Endothelial cell of umbilical vein (primary cell): ENCODE measurements around the gene KIAA1217. TPM values are rescaled to one million over a fixed set of nuclear protein-coding genes. Genes with fewer than 3 reads are reported as not detected.

Experiments
- BruUV-seq: library from RNA; stranded (reverse); fragments of 400-500 nt; replicated peaks from 2 replicates; lab custom pipeline; 2021; lab: Mats Ljungman, UMichigan
- CTCF ChIA-PET: fragments of 300-600, 350-600 bp; sonication (Branson Sonifier 250); formaldehyde crosslinking; loops from one replicate; lab custom pipeline; 2021; ENCODE audit warnings: antibody characterized with exemption, inconsistent platforms; lab: Charles Lee
- POLR2A ChIA-PET: fragments of 300-600, 350-600 bp; sonication (Branson Sonifier 250); formaldehyde crosslinking; loops from one replicate; lab custom pipeline; 2021; ENCODE audit warnings: antibody characterized with exemption, inconsistent platforms; lab: Charles Lee
- DNase-seq: peaks from one replicate; pipeline ENCODE4 v3.0.0-alpha.2; 2011; ENCODE audit warnings: low read depth, low spot score
- FAIRE-seq: peaks from 2 replicates; lab custom pipeline; 2011; peaks lifted over from hg19 to GRCh38; lab: Jason Lieb, UNC
- H2AFZ ChIP-seq: 2 replicates; pipeline ENCODE4 v1.6.0; 2012; ENCODE audit warnings: low read depth, low read length, control low read depth, inconsistent platforms
- H3K27ac ChIP-seq: 2 replicates; pipeline ENCODE4 v1.5.1; 2011; ENCODE audit warnings: low read depth, mild to moderate bottlenecking, control low read depth, low read length, moderate library complexity; ENCODE audit not compliant: insufficient read depth
- H3K27me3 ChIP-seq, 2 experiments: 2 replicates each; pipeline versions ENCODE4 v1.6.0 to v1.6.1; 2011; ENCODE audit warnings: low read length in 2 of 2, mixed read lengths in 1 of 2; ENCODE audit not compliant: control insufficient read depth in 2 of 2, insufficient read depth in 2 of 2
- H3K36me3 ChIP-seq, 2 experiments: 2 replicates in 1 of 2; 3 replicates in 1 of 2; pipeline ENCODE4 v1.5.1; 2011; ENCODE audit warnings: low read length in 2 of 2, mild to moderate bottlenecking in 1 of 2, moderate library complexity in 1 of 2; ENCODE audit not compliant: control insufficient read depth in 2 of 2, insufficient read depth in 2 of 2; ENCODE audit errors: extremely low read depth in 1 of 2
- H3K4me1 ChIP-seq: 3 replicates; pipeline ENCODE4 v1.5.1; 2011; ENCODE audit warnings: mild to moderate bottlenecking, low read length; ENCODE audit not compliant: control insufficient read depth, insufficient read depth; ENCODE audit errors: extremely low read depth
- H3K4me2 ChIP-seq: 2 replicates; pipeline ENCODE4 v1.6.1; 2011; ENCODE audit warnings: low read length, control low read depth, mixed read lengths; ENCODE audit not compliant: insufficient read depth
- H3K4me3 ChIP-seq, 3 experiments: fragments of 200-600 bp in 1 of 3; sonication (generic), shearing (Covaris generic) in 1 of 3; replicated peaks in 1 of 3; 2 replicates each; pipeline ENCODE4 v1.5.1; 2011 to 2016; ENCODE audit warnings: control low read depth in 3 of 3, low read length in 3 of 3, mild to moderate bottlenecking in 2 of 3, inconsistent platforms in 1 of 3, low read depth in 1 of 3, moderate library complexity in 1 of 3; ENCODE audit not compliant: insufficient read depth in 1 of 3
- H3K79me2 ChIP-seq: 2 replicates; pipeline ENCODE4 v1.6.0; 2012; ENCODE audit warnings: low read length, inconsistent platforms; ENCODE audit not compliant: control insufficient read depth, insufficient read depth
- H3K9ac ChIP-seq: replicated peaks from 2 replicates; pipeline ENCODE3; 2011; ENCODE audit warnings: low read length, control low read depth; ENCODE audit not compliant: insufficient read depth; ENCODE audit errors: extremely low read depth
- H3K9me1 ChIP-seq: replicated peaks from 3 replicates; pipeline ENCODE4 v1.6.0; 2011; ENCODE audit warnings: mild to moderate bottlenecking, low read length; ENCODE audit not compliant: control insufficient read depth, insufficient read depth; ENCODE audit errors: extremely low read depth
- H3K9me3 ChIP-seq: replicated peaks from 2 replicates; pipeline ENCODE4 v1.5.1; 2012; ENCODE audit warnings: low read length, inconsistent platforms; ENCODE audit not compliant: control insufficient read depth, insufficient read depth
- H4K20me1 ChIP-seq: replicated peaks from 2 replicates; pipeline ENCODE3; 2011; ENCODE audit warnings: mild to moderate bottlenecking, low read length; ENCODE audit not compliant: control insufficient read depth, insufficient read depth; ENCODE audit errors: extremely low read depth
- EZH2 ChIP-seq: IDR thresholded peaks from 2 replicates; pipeline ENCODE4 v1.6.1; 2012; ENCODE audit warnings: borderline replicate concordance, low read depth, mild to moderate bottlenecking, moderate library complexity, low read length, inconsistent platforms; ENCODE audit not compliant: severe bottlenecking
- FOS ChIP-seq: IDR thresholded peaks from 2 replicates; pipeline ENCODE4 v1.6.1; 2011; ENCODE audit warnings: mild to moderate bottlenecking, low read length, moderate library complexity, borderline replicate concordance; ENCODE audit not compliant: insufficient read depth
- GATA2 ChIP-seq: IDR thresholded peaks from 2 replicates; pipeline ENCODE4 v1.7.0; 2011; ENCODE audit warnings: low read depth, mild to moderate bottlenecking, moderate library complexity, mixed read lengths, low read length; ENCODE audit not compliant: insufficient read length, insufficient read depth
- JUN ChIP-seq: IDR thresholded peaks from 2 replicates; pipeline ENCODE4 v1.6.1; 2011; ENCODE audit warnings: borderline replicate concordance, low read depth; ENCODE audit not compliant: insufficient read length, insufficient read depth
- MYC ChIP-seq: IDR thresholded peaks from one replicate; pipeline ENCODE4 v1.6.1; 2011; ENCODE audit warnings: mild to moderate bottlenecking, low read depth, low read length
- POLR2A ChIP-seq: IDR thresholded peaks from 2 replicates; pipeline ENCODE4 v1.6.1; 2012; ENCODE audit warnings: low read depth, mild to moderate bottlenecking, control low read depth, low read length
- POLR2AphosphoS5 ChIP-seq: IDR thresholded peaks from 2 replicates; pipeline ENCODE4 v1.6.1; 2012; ENCODE audit warnings: low read depth, mild to moderate bottlenecking, control low read depth, low read length, moderate library complexity; ENCODE audit not compliant: insufficient read depth
- dilution Hi-C: fragments of 300-500 bp; cut with MboI; formaldehyde crosslinking; loops from one replicate; pipeline ENCODE4 v1.15.0; 2019; ENCODE audit warnings: low sequenced_read_pairs; ENCODE audit not compliant: extremely low pct_ligation_motif_present
- intact Hi-C: fragments of 100-400 bp; cut with micrococcal nuclease; formaldehyde crosslinking; loops from one replicate; pipeline ENCODE4 v1.10.0; 2022
- polyA plus RNA-seq, 4 experiments: library from polyadenylated mRNA; depleted of rRNA in 3 of 4; stranded (reverse) in 3 of 4; unstranded in 1 of 4; fragments of >200 nt; gene quantifications; 2 replicates each; pipeline versions ENCODE4 v1.2.1 to v1.2.3, GENCODE V29; 2011 to 2012; ENCODE audit warnings: missing spikeins in 1 of 4
- total RNA-seq: library from RNA; stranded (reverse); gene quantifications from 2 replicates; pipeline ENCODE4 v1.2.3, GENCODE V29; 2021
- TF ChIP-seq, protein P1 (sequence below): IDR thresholded peaks from 2 replicates; pipeline ENCODE4 v1.6.1; 2011; ENCODE audit not compliant: insufficient read depth, insufficient read length
- TF ChIP-seq, protein P2 (sequence below), 2 donors: IDR thresholded peaks; 1 replicate in 1 of 2; 2 replicates in 1 of 2; pipeline ENCODE4 v1.5.1; 2011; ENCODE audit warnings: low read length in 2 of 2, mild to moderate bottlenecking in 2 of 2, moderate library complexity in 2 of 2, control low read depth in 1 of 2, inconsistent platforms in 1 of 2, low read depth in 1 of 2; ENCODE audit not compliant: insufficient read depth in 1 of 2; ENCODE audit errors: extremely low read depth in 1 of 2

KIAA1217 gene
- total and polyA plus RNA-seq, 2 donors (not counting 3 experiments of a cell fraction or from before 2014, with no cell fraction given): 0.83 to 10.3 TPM

DNA sequence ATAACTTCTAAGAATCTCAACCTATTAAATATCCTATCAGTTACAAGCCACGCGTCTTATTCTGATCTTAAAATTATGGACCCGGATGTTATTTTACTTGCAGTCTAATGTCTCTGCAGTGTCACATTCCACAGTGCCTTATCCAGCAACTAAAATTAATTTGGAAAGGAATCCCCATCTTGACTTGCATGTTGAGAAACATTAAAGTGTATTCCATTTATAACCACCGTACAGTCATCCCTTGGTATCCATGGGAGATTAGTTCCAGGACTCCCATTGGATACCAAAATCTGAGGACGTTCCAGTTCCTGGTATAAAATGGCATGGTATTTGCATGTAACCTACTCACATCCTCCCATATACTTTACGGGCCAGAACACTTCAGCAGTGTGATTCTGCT, 320.0 kb downstream of the KIAA1217 start:
- H3K4me3 ChIP-seq: no peak overlapping the region
- intact Hi-C loops (no loop called here), dilution Hi-C loops (no loop called here)
- H2AFZ ChIP-seq: no peak overlapping the region
- H3K4me2 ChIP-seq: no peak overlapping the region
- H3K9me3 ChIP-seq: no peaks in the 10 kb centered on the region
- no peaks in the 10 kb centered on the region for H3K36me3 ChIP-seq
- H3K27me3 ChIP-seq: no peaks in the 10 kb centered on the region
- FAIRE-seq (no peak), DNase-seq (no peak)
- no peaks in the 10 kb centered on the region for H3K9me1 ChIP-seq
- no peaks in the 10 kb centered on the region for H3K79me2 ChIP-seq
- no peak overlapping the region for H3K27ac ChIP-seq
- H4K20me1 ChIP-seq: no peaks in the 10 kb centered on the region
- POLR2A ChIA-PET: no interaction called here
- H3K9ac ChIP-seq: no peak overlapping the region
- TF ChIP-seq MYC (no peak), POLR2A (no peak)
- TF ChIP-seq, protein P1, sequence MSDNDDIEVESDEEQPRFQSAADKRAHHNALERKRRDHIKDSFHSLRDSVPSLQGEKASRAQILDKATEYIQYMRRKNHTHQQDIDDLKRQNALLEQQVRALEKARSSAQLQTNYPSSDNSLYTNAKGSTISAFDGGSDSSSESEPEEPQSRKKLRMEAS: no peak
- TF ChIP-seq, protein P2, sequence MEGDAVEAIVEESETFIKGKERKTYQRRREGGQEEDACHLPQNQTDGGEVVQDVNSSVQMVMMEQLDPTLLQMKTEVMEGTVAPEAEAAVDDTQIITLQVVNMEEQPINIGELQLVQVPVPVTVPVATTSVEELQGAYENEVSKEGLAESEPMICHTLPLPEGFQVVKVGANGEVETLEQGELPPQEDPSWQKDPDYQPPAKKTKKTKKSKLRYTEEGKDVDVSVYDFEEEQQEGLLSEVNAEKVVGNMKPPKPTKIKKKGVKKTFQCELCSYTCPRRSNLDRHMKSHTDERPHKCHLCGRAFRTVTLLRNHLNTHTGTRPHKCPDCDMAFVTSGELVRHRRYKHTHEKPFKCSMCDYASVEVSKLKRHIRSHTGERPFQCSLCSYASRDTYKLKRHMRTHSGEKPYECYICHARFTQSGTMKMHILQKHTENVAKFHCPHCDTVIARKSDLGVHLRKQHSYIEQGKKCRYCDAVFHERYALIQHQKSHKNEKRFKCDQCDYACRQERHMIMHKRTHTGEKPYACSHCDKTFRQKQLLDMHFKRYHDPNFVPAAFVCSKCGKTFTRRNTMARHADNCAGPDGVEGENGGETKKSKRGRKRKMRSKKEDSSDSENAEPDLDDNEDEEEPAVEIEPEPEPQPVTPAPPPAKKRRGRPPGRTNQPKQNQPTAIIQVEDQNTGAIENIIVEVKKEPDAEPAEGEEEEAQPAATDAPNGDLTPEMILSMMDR (IDR thresholded peaks at IDR 0.05; ENCODE audit: extremely low read depth in 1 of 2, insufficient read depth in 1 of 2, low read depth in 1 of 2, low read length in 2 of 2): no peak
- BruUV-seq: no TSS peak
- CTCF ChIA-PET: interaction anchor here (1.0 to 1.3 kb wide), 3 partner anchors 10 to 29 kb away, joined by 3 to 5 read pairs (median 3); no protein-coding TSS in a partner anchor
- no peaks in the 10 kb centered on the region for H3K4me1 ChIP-seq

DNA sequence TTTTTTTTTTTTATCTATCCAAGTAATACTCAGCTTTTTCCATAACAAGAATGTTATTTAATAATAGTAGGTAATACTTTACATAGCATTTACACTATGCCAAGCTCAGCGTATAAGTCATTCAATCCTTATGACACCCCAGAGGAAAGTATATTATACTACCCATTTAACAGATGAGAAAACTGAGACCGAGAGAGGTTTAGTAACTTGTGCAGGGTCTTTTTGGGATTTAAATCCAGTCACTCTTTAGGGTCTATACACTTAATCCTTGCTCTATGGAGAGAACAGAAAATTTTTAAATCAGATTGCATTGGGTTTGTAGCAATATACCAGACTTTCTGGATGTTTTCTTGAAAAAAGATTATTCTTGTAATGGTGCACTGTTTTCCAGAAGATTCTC, 322.5 kb downstream of the KIAA1217 start:
- Histone ChIP-seq H3K9ac (no peak overlapping the region), H3K9me3 (no peaks in the 10 kb centered on the region), H3K4me1 (no peaks in the 10 kb centered on the region), H3K36me3 (no peaks in the 10 kb centered on the region), H3K4me2 (no peak overlapping the region), H3K79me2 (no peaks in the 10 kb centered on the region), H3K4me3 (no peak overlapping the region), H3K27ac (no peak overlapping the region), H3K27me3 (no peaks in the 10 kb centered on the region), H4K20me1 (no peaks in the 10 kb centered on the region), H2AFZ (no peak overlapping the region), H3K9me1 (no peaks in the 10 kb centered on the region)
- DNase-seq (no peak), FAIRE-seq (no peak)
- CTCF ChIA-PET: no interaction called here
- no peak for TF ChIP-seq FOS
- no peak for TF ChIP-seq JUN
- TF ChIP-seq GATA2: no peak
- TF ChIP-seq, protein P2 (IDR thresholded peaks at IDR 0.05; ENCODE audit: extremely low read depth in 1 of 2, insufficient read depth in 1 of 2, low read depth in 1 of 2, low read length in 2 of 2): no peak
- no peak for TF ChIP-seq EZH2
- no peak for TF ChIP-seq POLR2A
- TF ChIP-seq, protein P1: no peak
- TF ChIP-seq POLR2AphosphoS5: no peak
- TF ChIP-seq MYC: no peak
- dilution Hi-C loops (no loop called here), intact Hi-C loops (no loop called here)
- BruUV-seq: no TSS peak
- POLR2A ChIA-PET: no interaction called here
